DND-41 (cell line): ENCODE data around the gene ATP6V0D1.

Experiments used
- ATAC-seq: fragments of 200-7000 bp; cut with Tn5 transposase; 3 replicates; pipeline ENCODE4 v1.9.1; 2021; ENCODE audit warnings: low read depth; ENCODE audit not compliant: insufficient read depth
- DNase-seq: peaks from one replicate; pipeline ENCODE4 v3.0.0-alpha.2; 2020
- H2AFZ ChIP-seq: 2 replicates; pipeline ENCODE4 v1.6.0; 2012; ENCODE audit warnings: low read depth, low read length
- H3K27ac ChIP-seq: 2 replicates; pipeline ENCODE4 v1.5.1; 2012; ENCODE audit warnings: low read length, inconsistent platforms
- H3K27me3 ChIP-seq: fragments of 200-600 bp; sonication (generic); 2 replicates; pipeline ENCODE4 v1.6.0; 2012; ENCODE audit warnings: low read length, mild to moderate bottlenecking, inconsistent platforms; ENCODE audit not compliant: insufficient read depth, poor library complexity
- H3K36me3 ChIP-seq: 2 replicates; pipeline ENCODE4 v1.5.1; 2012; ENCODE audit warnings: low read length, inconsistent platforms; ENCODE audit not compliant: insufficient read depth
- H3K4me1 ChIP-seq: 2 replicates; pipeline ENCODE4 v1.5.1; 2012; ENCODE audit warnings: mild to moderate bottlenecking, low read length; ENCODE audit not compliant: insufficient read depth
- H3K4me2 ChIP-seq: 2 replicates; pipeline ENCODE4 v1.6.0; 2012; ENCODE audit warnings: mild to moderate bottlenecking, moderate library complexity, low read length, inconsistent platforms; ENCODE audit not compliant: insufficient read depth
- H3K4me3 ChIP-seq, 2 experiments: fragments of 200-600 bp in 1 of 2; shearing (Covaris generic) in 1 of 2; 2 replicates each; pipeline ENCODE4 v1.5.1; 2012 to 2016; ENCODE audit warnings: inconsistent platforms in 2 of 2, low read length in 2 of 2, mild to moderate bottlenecking in 2 of 2, low read depth in 1 of 2, moderate library complexity in 1 of 2
- H3K79me2 ChIP-seq: 2 replicates; pipeline ENCODE4 v1.6.0; 2012; ENCODE audit warnings: low read length, inconsistent platforms; ENCODE audit not compliant: insufficient read depth
- H3K9ac ChIP-seq: 2 replicates; pipeline ENCODE4 v1.6.0; 2012; ENCODE audit warnings: low read depth, mild to moderate bottlenecking, inconsistent platforms, low read length, moderate library complexity
- H3K9me3 ChIP-seq: 2 replicates; pipeline ENCODE4 v1.5.1; 2012; ENCODE audit warnings: low read length, moderate library complexity, mild to moderate bottlenecking, inconsistent platforms; ENCODE audit not compliant: insufficient read depth, severe bottlenecking
- H4K20me1 ChIP-seq: 2 replicates; pipeline ENCODE4 v1.6.0; 2012; ENCODE audit warnings: low read length; ENCODE audit not compliant: insufficient read depth
- EZH2 ChIP-seq: IDR thresholded peaks from 3 replicates; pipeline ENCODE4 v1.6.1; 2012; ENCODE audit warnings: borderline replicate concordance, low read depth, mild to moderate bottlenecking, moderate library complexity, low read length, inconsistent platforms; ENCODE audit not compliant: severe bottlenecking
- TF ChIP-seq, protein P1 (sequence below): IDR thresholded peaks from 2 replicates; pipeline ENCODE4 v1.5.1; 2012; ENCODE audit warnings: borderline replicate concordance, low read length, moderate library complexity, mild to moderate bottlenecking; ENCODE audit not compliant: poor library complexity, severe bottlenecking; ENCODE audit errors: extremely low read depth

The ATP6V0D1 gene

DNA sequence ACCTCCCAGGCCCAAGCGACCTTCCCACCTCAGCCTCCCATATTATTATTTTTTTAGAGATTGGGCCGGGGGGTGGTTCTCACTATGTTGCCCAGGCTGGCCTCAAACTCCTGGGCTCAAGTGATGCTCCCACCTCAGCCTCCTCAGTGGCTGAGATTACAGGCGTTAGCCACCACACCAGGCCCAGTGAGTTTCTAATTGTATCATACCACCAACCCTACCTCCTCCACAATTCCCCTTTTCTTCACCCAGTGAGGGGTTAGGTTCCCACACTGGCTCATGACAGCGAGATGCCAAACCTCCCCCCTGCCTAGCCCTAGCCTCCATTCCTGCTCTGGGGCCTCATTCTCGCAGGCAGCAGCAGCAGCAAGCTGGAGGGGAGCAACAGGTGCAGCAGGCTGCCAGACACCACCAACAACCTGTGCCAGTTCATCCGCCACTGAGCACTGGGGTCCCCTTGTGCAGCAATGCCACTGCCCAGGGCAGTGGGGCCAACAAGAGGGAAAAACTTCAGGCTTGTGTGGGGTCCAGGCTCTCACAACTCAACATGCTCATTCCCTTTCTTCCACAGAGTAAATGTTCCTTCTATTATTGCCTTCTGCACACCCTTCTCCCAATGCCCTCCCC lies 9.1 kb downstream of the ATP6V0D1 start:
- Histone ChIP-seq H3K4me1 (no peaks in the 10 kb centered on the region), H2AFZ (no peak overlapping the region), H3K36me3 (no peaks in the 10 kb centered on the region), H3K27me3 (no peaks in the 10 kb centered on the region), H3K79me2 (peaks cover 76% of the 10 kb centered on the region), H4K20me1 (peaks cover 46% of the 10 kb centered on the region), H3K9ac (no peak overlapping the region), H3K4me3 (no peak overlapping the region), H3K4me2 (no peak overlapping the region), H3K9me3 (no peaks in the 10 kb centered on the region), H3K27ac (no peak overlapping the region)
- no peak for TF ChIP-seq EZH2
- TF ChIP-seq, protein P1, sequence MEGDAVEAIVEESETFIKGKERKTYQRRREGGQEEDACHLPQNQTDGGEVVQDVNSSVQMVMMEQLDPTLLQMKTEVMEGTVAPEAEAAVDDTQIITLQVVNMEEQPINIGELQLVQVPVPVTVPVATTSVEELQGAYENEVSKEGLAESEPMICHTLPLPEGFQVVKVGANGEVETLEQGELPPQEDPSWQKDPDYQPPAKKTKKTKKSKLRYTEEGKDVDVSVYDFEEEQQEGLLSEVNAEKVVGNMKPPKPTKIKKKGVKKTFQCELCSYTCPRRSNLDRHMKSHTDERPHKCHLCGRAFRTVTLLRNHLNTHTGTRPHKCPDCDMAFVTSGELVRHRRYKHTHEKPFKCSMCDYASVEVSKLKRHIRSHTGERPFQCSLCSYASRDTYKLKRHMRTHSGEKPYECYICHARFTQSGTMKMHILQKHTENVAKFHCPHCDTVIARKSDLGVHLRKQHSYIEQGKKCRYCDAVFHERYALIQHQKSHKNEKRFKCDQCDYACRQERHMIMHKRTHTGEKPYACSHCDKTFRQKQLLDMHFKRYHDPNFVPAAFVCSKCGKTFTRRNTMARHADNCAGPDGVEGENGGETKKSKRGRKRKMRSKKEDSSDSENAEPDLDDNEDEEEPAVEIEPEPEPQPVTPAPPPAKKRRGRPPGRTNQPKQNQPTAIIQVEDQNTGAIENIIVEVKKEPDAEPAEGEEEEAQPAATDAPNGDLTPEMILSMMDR: no peak
- ATAC-seq (no peak), DNase-seq (no peak)

DNA sequence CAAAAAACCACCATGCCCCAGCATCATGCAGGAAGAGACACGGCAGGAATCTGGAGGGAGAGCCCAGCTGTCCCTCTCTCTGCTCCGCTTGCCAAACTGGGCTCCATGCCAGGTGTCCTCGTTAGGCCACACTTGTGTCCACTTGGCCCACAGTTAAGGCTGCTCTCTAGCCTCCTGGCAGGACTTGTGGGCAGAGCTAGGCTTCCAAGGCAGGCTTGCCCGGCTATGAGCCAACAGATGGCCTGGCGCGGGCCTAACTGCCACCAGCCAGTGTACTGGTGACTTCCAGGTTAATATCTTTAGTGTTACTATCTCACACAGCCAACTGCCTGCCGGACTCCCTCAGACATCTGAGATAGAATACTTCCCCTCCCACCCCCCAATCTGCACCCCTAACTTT lies 10.6 kb downstream of the ATP6V0D1 start:
- no peak overlapping the region for H3K9ac ChIP-seq
- DNase-seq: no peak
- H3K79me2 ChIP-seq: peaks cover 70% of the 10 kb centered on the region

DNA sequence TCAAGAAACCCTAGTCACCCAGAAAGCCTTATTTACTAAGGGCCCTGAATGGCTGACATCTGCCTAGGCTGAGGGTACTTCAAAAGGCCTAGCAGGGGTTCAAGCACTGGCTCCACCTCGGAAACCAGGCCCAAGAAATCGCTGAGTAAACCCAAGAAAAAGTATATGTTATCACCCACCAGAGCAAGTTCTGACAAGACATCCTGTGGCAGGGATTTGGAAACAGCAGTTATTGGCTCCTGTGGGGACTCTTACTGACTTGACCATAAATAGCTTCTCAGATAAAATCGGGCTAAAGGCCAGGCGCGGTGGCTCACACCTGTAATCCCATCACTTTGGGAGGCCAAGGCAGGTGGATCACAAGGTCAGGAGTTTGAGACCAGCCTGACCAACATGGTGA lies 12.2 kb downstream of the ATP6V0D1 start:
- Histone ChIP-seq H3K9me3 (no peaks in the 10 kb centered on the region), H3K27ac (no peak overlapping the region), H2AFZ (no peak overlapping the region), H4K20me1 (peaks cover 48% of the 10 kb centered on the region), H3K79me2 (peaks cover 65% of the 10 kb centered on the region), H3K4me1 (no peaks in the 10 kb centered on the region), H3K27me3 (no peaks in the 10 kb centered on the region), H3K9ac (no peak overlapping the region), H3K36me3 (no peaks in the 10 kb centered on the region), H3K4me3 (no peak overlapping the region), H3K4me2 (no peak overlapping the region)
- TF ChIP-seq EZH2: no peak
- TF ChIP-seq, protein P1: no peak
- DNase-seq (no peak), ATAC-seq (no peak)

More for the DNA sequence above, 10.6 kb downstream of the ATP6V0D1 start:
- no peak overlapping the region for H3K27ac ChIP-seq
- no peak for ATAC-seq
- H3K4me3 ChIP-seq: no peak overlapping the region
- no peaks in the 10 kb centered on the region for H3K9me3 ChIP-seq
- H2AFZ ChIP-seq: no peak overlapping the region
- H4K20me1 ChIP-seq: peaks cover 49% of the 10 kb centered on the region
- TF ChIP-seq, protein P1: no peak
- TF ChIP-seq EZH2: no peak
- H3K4me1 ChIP-seq: no peaks in the 10 kb centered on the region
- no peak overlapping the region for H3K4me2 ChIP-seq
- no peaks in the 10 kb centered on the region for H3K27me3 ChIP-seq
- no peaks in the 10 kb centered on the region for H3K36me3 ChIP-seq

DNA sequence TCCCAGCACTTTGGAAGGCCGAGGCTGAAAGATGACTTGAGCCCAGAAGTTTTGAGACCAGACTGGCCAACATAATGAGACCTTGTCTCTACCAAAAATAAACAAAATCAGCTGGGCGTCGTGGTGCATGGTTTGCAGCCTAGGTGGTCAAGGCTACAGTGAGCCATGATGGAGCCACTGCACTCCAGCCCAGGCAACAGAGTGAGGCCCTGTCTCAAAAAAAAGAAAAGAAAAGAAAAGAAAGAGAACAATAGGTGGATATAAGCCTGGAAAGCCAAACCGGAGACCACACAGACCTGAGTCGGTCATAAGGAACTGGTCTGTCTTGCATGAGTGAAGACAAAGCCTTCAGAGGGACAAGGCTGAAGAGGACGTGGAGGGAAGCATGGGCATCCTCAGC lies 14.4 kb downstream of the ATP6V0D1 start:
- Histone ChIP-seq H3K4me1 (no peaks in the 10 kb centered on the region), H4K20me1 (peaks cover 46% of the 10 kb centered on the region), H3K4me2 (no peak overlapping the region), H3K79me2 (peaks cover 60% of the 10 kb centered on the region), H3K9ac (no peak overlapping the region), H3K9me3 (no peaks in the 10 kb centered on the region), H3K27me3 (no peaks in the 10 kb centered on the region), H3K4me3 (no peak overlapping the region), H3K27ac (no peak overlapping the region), H2AFZ (no peak overlapping the region), H3K36me3 (no peaks in the 10 kb centered on the region)
- DNase-seq (no peak), ATAC-seq (no peak)
- TF ChIP-seq, protein P1: no peak
- no peak for TF ChIP-seq EZH2
